ENCODE data around the gene PPY.
"Not testable (repeated sequence)": the region's sequence is repeated elsewhere in the genome, so short reads cannot be mapped to it uniquely, and the experiment has no call there.

PPY gene, protein sequence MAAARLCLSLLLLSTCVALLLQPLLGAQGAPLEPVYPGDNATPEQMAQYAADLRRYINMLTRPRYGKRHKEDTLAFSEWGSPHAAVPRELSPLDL

DNA sequence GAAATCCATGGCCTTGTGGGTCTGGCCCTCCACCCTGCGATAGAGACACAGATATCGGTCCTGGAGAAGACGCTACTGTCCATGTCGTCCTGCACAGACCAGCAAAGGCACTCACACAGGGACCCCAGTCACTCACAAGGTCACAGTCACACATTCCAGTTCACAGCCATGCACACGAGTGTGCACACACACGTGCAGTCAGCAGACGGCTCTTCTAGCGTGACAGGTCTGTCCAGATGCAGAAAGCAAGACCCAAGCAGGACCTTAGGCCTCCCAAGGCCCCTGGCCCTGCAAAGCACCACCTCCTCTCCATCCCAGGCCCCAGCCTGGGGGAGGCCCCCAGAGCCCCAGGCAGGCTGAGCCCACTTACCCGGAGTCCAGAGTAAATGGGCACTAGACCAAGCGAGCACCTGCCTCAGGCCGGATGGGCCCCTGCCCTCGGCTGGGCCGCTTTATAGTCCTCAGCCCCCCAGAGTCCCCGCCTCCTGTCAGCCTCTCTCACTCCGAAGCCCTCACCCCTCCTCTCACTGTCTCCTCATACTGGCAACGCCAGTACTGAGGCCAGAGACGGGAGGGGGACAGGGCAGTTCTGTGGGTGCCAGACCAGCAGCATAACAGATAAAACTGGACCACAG is at the start of gene PPY:
PPY (minus strand) TSS at position 426 of the 635 bp plus-strand sequence. CDS start 822 bp downstream, outside the sequence.
- peak; percentile 50 for DNase-seq (ENCODE audit: low spot score)

GRCh38 chr17:43988301-43988700 is 46.0 kb upstream of the PPY start:
- no peak for DNase-seq (ENCODE audit: low spot score)

DNA sequence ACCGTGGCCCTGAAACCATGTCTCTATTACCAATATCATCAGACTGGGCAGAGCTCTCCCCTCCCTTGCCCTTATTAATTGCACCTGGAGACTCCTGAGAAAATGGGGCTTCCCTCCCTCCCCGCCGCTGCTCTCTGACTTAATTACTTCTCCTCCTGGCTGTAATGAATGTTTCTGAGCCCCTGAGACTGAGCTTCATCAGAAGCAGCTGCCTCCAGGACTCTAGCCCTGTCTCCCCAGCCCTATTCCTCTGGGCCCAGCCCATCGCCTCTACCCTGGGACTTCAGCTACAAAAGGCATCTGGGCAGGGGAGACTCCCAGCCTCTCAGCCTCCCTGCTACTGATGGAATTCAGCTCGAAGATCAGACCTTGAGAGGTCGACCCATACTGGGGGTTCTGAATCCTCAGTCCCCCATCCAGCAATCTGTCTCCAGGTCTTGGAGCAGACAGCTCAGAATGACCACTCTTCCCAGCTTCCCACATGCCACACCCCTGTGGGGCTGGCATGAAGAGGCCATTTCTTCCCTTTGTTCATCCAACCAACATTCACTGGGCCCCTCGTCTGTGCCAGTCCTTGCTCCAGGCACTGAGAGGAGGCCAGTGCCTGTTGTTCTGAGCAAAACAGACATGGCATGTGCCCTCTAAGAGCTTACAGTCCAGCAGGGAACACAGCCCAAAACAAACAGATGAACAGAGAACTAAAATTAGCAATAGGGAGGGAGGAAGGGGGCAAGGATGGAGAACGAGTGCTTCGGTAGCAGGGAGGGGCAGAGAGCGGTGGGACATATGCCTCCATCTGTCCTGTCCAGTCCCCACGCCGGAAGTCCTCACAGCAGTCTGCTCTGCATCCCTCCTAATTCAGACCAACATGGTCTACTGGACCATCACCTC is 45.1 kb upstream of the PPY start:
- DNase-seq (ENCODE audit: low spot score), result no peak

DNA sequence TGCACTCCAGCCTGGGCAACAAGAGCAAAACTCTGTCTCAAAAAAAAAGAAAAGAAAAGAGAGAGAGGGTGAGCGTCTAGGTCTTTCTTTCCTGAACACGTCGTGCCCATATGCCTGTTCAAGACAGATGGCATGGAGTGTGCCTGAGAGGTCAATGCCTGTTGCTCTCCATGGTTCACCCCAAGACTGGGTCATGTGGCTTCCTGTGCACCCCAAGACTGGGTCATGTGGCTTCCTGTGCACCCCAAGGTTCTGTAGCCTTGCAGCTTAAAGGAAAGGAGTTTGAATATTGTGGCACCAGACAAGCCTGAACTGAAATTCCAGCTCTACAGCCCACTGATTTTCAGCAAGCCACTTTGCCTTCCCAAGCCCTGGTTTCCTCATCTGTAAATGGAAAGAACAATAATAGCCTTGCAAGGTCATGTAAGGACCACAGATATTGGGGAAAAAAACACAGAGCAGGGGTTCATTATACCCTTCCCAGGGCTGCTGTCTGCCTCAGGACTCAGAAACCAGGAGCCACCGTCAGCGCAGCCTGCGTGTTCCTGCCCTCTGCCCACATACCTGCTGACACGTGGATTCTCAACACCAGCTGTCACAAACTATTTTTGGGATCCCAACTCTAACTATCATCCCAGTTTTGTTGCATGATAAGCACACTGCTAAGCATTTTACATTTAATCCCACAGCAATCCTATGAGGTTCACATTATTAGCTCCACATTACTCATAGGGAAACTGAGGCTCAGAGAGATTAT is 44.1 kb upstream of the PPY start:
- DNase-seq (ENCODE audit: low spot score), result no peak

DNA sequence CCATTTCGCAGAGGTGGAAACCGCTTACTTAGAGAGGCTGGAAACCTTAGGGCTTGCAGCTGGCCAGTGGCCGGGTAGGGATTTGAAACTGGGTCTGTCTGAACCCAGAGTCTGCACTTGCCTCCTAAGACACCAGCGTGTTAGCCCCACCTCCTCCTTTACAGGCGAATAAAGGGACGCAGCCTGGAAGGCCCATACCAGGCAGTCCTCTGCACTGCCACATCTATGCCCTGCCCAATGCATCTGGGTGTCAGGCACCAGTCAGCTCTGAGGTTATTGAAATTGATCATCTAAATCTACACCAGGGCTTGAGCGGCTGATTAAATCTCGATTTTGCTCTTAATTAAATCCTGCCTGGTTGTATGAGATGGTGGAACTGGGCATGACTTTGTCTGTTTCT is 42.2 kb upstream of the PPY start:
- no peak for DNase-seq (ENCODE audit: low spot score)

GRCh38 chr17:43983515-43984411 is 41.5 kb upstream of the PPY start:
- no peak for DNase-seq (ENCODE audit: low spot score)

- no peak for DNase-seq (ENCODE audit: low spot score)
These were observed 40.9 kb upstream of the PPY start for GRCh38 chr17:43983196-43983514.

DNA sequence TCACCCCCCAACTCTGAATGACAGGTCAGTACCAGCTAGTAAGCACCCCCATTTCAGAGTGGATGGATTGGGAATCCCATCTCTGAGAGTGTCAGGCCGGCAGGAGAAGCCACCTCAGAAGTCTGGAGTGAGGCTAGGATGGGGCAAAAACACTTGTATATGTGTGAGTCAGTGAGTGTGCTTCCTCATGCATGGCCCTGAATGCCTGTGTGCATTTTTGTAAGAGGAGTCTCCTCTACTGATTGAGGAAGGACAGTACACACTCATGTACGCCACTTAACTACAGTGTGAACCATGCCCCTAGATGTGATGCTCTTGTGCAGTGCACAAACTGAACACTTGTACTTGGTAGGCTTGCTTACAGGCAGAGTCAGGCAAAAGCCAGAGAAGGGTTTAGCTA is 39.9 kb upstream of the PPY start:
- no peak for DNase-seq (ENCODE audit: low spot score)

DNA sequence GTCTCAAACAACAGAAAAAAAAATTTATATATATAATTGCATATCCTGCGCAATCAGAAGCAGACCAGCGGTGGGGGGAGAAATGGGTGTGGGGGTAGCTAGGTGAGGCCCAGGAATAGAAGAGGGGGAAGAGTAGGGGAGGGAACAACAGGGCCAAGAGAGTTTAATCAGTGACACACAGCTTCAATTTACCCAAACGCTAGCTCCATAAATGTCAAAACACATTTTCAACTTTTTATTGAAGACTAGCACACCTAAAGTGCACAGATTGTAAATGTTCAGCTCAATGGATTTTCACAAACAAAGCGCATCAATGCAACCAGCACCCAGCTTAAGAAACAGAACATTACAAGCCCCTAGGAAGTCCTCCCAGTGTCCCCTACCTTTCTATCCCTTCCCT is 37.4 kb upstream of the PPY start:
- no peak for DNase-seq (ENCODE audit: low spot score)

DNA sequence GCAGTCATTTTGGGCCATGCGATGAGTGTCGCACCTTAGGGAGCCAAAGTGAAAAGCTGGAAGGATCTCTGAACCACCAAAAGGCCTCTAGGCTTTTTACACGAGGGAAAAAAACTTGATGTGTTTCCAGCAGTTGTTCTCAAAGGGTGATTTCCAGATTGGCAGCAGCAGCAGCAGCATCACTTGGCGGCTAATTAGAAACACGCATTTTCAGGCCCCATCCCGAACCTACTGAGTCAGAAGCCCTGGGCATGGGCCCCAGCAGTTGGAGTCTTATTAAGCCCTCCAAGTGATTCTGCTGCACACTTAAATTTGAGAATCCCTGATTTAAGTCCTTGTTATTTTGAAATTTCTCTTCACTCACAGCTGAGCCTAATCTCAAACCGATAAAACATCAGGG is 36.7 kb upstream of the PPY start:
- no peak for DNase-seq (ENCODE audit: low spot score)

- no peak for DNase-seq (ENCODE audit: low spot score)
These were observed 35.8 kb upstream of the PPY start for GRCh38 chr17:43978078-43978477.

DNA sequence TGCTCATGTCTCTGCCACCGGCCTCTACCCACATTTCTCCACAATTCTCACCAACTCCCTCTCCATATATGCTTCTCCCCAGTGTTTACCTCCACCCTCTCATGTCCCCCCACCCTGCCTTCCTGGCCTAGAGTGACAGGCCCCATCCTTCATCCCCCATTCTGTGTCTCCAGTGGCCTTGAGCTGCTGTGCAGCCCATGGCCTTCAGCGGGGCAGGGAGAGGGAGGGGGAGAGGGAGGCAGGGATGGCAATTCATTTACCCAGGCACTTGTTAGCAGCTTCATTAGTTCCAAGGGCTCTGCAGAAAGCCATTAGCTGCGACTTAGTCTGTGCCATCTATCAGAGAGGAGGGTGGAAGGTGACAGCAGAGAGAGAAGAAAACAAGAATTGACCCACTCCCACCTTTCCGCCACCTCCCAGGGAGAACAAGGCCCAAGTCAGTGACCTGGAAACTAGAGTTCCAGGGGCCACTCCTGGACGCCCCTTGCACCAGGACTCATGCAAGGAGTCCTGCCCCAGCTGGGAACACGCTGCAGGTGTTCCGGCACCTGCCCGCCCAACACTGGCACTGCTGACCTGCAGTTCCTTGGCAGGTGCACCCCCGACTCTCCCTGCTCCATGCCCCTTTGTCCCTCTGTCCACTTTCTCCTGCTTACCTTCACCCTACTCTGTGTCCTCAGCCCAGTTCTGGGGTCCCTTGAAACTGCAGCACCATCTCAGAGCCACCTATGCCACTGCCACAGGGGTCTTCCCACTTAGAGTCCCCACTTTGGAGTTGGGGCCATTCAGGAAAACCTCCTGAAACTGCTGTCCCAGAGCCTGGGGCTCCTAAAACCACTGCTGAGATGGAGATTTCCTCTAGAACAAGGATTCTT is 34.9 kb upstream of the PPY start:
- DNase-seq (ENCODE audit: low spot score), result no peak

GRCh38 chr17:43975898-43976297 is 33.6 kb upstream of the PPY start:
- no peak for DNase-seq (ENCODE audit: low spot score)

GRCh38 chr17:43974382-43975266 is 32.3 kb upstream of the PPY start:
- no peak for DNase-seq (ENCODE audit: low spot score)

GRCh38 chr17:43972444-43973212 is 30.4 kb upstream of the PPY start:
- not testable (repeated sequence) for DNase-seq (ENCODE audit: low spot score)

- DNase-seq (ENCODE audit: low spot score), result not testable (repeated sequence)
These were observed 29.2 kb upstream of the PPY start for GRCh38 chr17:43971436-43971835.

DNA sequence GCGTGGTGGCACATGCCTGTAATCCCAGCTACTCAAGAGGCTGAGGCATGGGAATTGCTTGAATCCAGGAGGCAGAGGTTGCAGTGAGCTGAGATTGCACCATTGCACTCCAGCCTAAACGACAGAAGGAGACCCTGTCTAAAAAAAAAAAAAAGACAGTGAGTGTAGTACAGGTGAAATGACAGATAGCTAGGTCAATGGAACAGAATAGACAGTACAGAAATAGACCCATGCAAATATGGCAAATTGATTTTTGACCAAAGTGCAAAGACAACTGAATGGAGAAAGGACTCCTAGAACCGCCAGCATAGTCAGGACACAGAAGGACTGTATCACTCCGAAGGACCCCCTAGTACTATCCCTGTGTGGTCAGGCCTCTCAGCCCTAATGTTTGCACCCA is 28.1 kb upstream of the PPY start:
- DNase-seq (ENCODE audit: low spot score), result no peak

DNA sequence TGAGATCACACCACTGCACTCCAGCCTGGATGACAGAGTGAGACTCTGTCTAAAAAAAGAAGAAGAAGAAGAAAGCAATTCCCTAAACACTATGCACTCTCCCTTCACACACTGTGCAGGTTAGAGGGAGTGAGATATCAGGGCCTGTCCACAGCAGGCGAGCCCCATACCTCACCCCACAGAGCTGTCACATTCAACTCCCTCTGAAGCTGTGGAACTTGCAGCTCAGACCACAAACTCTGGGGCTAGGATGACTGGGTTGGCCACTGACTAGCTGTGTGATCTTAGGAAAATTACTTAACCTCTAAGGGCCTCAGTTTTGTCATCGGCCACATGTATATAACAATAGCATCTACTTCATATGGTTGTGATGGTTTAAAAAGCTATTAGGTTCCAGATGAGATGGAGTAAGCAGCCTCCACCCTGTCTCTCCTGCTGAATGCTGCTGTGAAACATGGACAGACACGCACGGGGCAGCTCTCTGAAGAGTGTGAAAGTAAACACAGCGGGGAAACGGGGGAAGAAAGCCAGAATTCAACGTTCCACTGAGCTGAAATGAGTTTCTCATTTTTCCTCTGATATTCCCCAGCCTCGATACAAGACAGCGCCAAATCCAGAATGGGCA is 25.1 kb upstream of the PPY start:
- no peak for DNase-seq (ENCODE audit: low spot score)

Measured in left forelimb (tissue), 1 donor.